SK-N-SH treated with all-trans-retinoic acid at 6 μM for 48 hours (cell line): ENCODE data around the gene KIF4A.
"Not testable (repeated sequence)": the region's sequence is repeated elsewhere in the genome, so short reads cannot be mapped to it uniquely, and the experiment has no call there.

Experiments used
- ATAC-seq: fragments of 200-7000 bp; cut with Tn5 transposase; 3 replicates; pipeline ENCODE4 v1.9.1; 2020; ENCODE audit warnings: mild to moderate bottlenecking, moderate library complexity
- ARNTL ChIP-seq: fragments of 450-650 bp; formaldehyde crosslinking; IDR thresholded peaks from 2 replicates; pipeline ENCODE4 v1.5.0; 2020; ENCODE audit warnings: low read depth, mild to moderate bottlenecking, moderate library complexity, borderline replicate concordance
- BACH2 ChIP-seq: fragments of 250-450 bp; sonication (Bioruptor Pico); IDR thresholded peaks from 2 replicates; pipeline ENCODE4 v1.9.0; 2021; ENCODE audit warnings: mild to moderate bottlenecking, borderline replicate concordance
- CSDC2 ChIP-seq: fragments of 250-450 bp; sonication (Bioruptor Pico); IDR thresholded peaks from 2 replicates; pipeline ENCODE4 v1.5.0; 2020; ENCODE audit warnings: mild to moderate bottlenecking, moderate library complexity
- GLIS3 ChIP-seq: fragments of 250-450 bp; sonication (Bioruptor Pico); IDR thresholded peaks from 2 replicates; pipeline ENCODE4 v1.5.0; 2020; ENCODE audit warnings: mild to moderate bottlenecking, moderate library complexity
- ISL1 ChIP-seq: fragments of 250-450 bp; sonication (Bioruptor Pico); IDR thresholded peaks from 2 replicates; pipeline ENCODE4 v2.1.2; 2022; ENCODE audit warnings: mild to moderate bottlenecking, moderate library complexity
- OSR1 ChIP-seq: fragments of 250-450 bp; sonication (Bioruptor Pico); IDR thresholded peaks from 2 replicates; pipeline ENCODE4 v1.8.0; 2022; ENCODE audit warnings: moderate library complexity, mild to moderate bottlenecking, inconsistent platforms
- PPARA ChIP-seq: fragments of 250-450 bp; sonication (Bioruptor Pico); IDR thresholded peaks from 2 replicates; pipeline ENCODE4 v1.5.0; 2020; ENCODE audit warnings: mild to moderate bottlenecking, borderline replicate concordance
- RARB ChIP-seq: fragments of 250-450 bp; sonication (Bioruptor Pico); IDR thresholded peaks from 2 replicates; pipeline ENCODE4 v1.8.0; 2021; ENCODE audit warnings: mild to moderate bottlenecking, moderate library complexity
- SNAI2 ChIP-seq: fragments of 250-450 bp; sonication (Bioruptor Pico); IDR thresholded peaks from 2 replicates; pipeline ENCODE4 v1.5.0; 2020; ENCODE audit warnings: mild to moderate bottlenecking, moderate library complexity
- TCF4 ChIP-seq: fragments of 250-450 bp; sonication (Bioruptor Pico); IDR thresholded peaks from 2 replicates; pipeline ENCODE4 v1.8.0; 2021; ENCODE audit warnings: mild to moderate bottlenecking, moderate library complexity, borderline replicate concordance
- TOX ChIP-seq: fragments of 250-450 bp; sonication (Bioruptor Pico); IDR thresholded peaks from 2 replicates; pipeline ENCODE4 v1.8.0; 2021; ENCODE audit warnings: mild to moderate bottlenecking, moderate library complexity, borderline replicate concordance
- ZC3H10 ChIP-seq: fragments of 250-450 bp; sonication (Bioruptor Pico); IDR thresholded peaks from 2 replicates; pipeline ENCODE4 v1.5.1; 2021; ENCODE audit warnings: mild to moderate bottlenecking, moderate library complexity
- ZFP3 ChIP-seq: fragments of 250-450 bp; sonication (Bioruptor Pico); IDR thresholded peaks from 2 replicates; pipeline ENCODE4 v1.5.0; 2020; ENCODE audit warnings: mild to moderate bottlenecking, moderate library complexity
- ZFP30 ChIP-seq: fragments of 450-650 bp; formaldehyde crosslinking; IDR thresholded peaks from 2 replicates; pipeline ENCODE4 v1.5.0; 2022; ENCODE audit warnings: mild to moderate bottlenecking, moderate library complexity
- ZNF565 ChIP-seq: fragments of 450-650 bp; formaldehyde crosslinking; conservative IDR thresholded peaks from 2 replicates; pipeline ENCODE4 v1.5.0; 2020; ENCODE audit warnings: low read depth, mild to moderate bottlenecking, moderate library complexity
- ZNF70 ChIP-seq: fragments of 450-650 bp; formaldehyde crosslinking; IDR thresholded peaks from 2 replicates; pipeline ENCODE4 v1.5.0; 2020; ENCODE audit warnings: mild to moderate bottlenecking, moderate library complexity
- ZNF8 ChIP-seq: fragments of 450-650 bp; formaldehyde crosslinking; IDR thresholded peaks from 2 replicates; pipeline ENCODE4 v1.5.0; 2020; ENCODE audit warnings: mild to moderate bottlenecking, moderate library complexity
- TF ChIP-seq, protein P1 (sequence below): fragments of 250-450 bp; sonication (Bioruptor Pico); IDR thresholded peaks from 2 replicates; pipeline ENCODE4 v1.8.0; 2020; ENCODE audit warnings: mild to moderate bottlenecking, moderate library complexity, borderline replicate concordance
- TF ChIP-seq, protein P2 (sequence below): fragments of 250-450 bp; sonication (Bioruptor Pico); IDR thresholded peaks from 2 replicates; pipeline ENCODE4 v1.5.1; 2021; ENCODE audit warnings: mild to moderate bottlenecking, moderate library complexity
- TF ChIP-seq, protein P3 (sequence below): fragments of 250-450 bp; sonication (Bioruptor Pico); IDR thresholded peaks from 2 replicates; pipeline ENCODE4 v1.8.0; 2021; ENCODE audit warnings: low read depth, mild to moderate bottlenecking, moderate library complexity, borderline replicate concordance
- TF ChIP-seq, protein P4 (sequence below): fragments of 250-450 bp; sonication (Bioruptor Pico); IDR thresholded peaks from 2 replicates; pipeline ENCODE4 v1.5.0; 2020; ENCODE audit warnings: mild to moderate bottlenecking, moderate library complexity
- TF ChIP-seq, protein P5 (sequence below): fragments of 250-450 bp; sonication (Bioruptor Pico); IDR thresholded peaks from 2 replicates; pipeline ENCODE4 v1.5.1; 2020; ENCODE audit warnings: low read depth, mild to moderate bottlenecking, moderate library complexity

The KIF4A gene

DNA sequence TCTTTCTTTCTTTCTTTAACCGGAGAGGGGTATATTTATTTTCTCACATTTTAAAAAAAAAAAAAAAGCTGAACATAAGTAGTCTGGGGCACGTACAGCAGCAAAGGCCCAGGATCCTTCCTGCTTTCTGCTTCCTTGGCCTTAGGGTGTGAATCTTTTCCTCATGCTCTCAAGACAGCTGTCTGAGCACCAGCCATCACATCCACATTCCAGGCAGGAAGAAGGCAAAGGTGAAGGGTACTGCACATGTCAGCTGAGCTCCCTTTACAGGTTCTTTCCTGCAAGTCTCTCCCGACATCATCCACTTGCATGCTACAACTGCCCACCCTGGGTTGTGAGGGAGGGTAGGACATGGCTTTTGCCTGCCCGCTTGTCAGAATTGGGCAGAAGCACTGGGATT, 69.6 kb downstream of the KIF4A start:
- no peak for ATAC-seq
- TF ChIP-seq ZNF70 (CRISPR knock-in tag), result no peak
- TF ChIP-seq, protein P1, sequence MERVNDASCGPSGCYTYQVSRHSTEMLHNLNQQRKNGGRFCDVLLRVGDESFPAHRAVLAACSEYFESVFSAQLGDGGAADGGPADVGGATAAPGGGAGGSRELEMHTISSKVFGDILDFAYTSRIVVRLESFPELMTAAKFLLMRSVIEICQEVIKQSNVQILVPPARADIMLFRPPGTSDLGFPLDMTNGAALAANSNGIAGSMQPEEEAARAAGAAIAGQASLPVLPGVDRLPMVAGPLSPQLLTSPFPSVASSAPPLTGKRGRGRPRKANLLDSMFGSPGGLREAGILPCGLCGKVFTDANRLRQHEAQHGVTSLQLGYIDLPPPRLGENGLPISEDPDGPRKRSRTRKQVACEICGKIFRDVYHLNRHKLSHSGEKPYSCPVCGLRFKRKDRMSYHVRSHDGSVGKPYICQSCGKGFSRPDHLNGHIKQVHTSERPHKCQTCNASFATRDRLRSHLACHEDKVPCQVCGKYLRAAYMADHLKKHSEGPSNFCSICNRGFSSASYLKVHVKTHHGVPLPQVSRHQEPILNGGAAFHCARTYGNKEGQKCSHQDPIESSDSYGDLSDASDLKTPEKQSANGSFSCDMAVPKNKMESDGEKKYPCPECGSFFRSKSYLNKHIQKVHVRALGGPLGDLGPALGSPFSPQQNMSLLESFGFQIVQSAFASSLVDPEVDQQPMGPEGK (CRISPR knock-in tag), result no peak
- no peak for TF ChIP-seq CSDC2 (CRISPR knock-in tag)
- no peak for TF ChIP-seq PPARA
- TF ChIP-seq, protein P2, sequence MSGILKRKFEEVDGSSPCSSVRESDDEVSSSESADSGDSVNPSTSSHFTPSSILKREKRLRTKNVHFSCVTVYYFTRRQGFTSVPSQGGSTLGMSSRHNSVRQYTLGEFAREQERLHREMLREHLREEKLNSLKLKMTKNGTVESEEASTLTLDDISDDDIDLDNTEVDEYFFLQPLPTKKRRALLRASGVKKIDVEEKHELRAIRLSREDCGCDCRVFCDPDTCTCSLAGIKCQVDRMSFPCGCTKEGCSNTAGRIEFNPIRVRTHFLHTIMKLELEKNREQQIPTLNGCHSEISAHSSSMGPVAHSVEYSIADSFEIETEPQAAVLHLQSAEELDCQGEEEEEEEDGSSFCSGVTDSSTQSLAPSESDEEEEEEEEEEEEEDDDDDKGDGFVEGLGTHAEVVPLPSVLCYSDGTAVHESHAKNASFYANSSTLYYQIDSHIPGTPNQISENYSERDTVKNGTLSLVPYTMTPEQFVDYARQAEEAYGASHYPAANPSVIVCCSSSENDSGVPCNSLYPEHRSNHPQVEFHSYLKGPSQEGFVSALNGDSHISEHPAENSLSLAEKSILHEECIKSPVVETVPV (CRISPR knock-in tag), result no peak
- TF ChIP-seq ZC3H10, result no peak
- no peak for TF ChIP-seq TOX (CRISPR knock-in tag)
- no peak for TF ChIP-seq ISL1 (CRISPR knock-in tag)
- TF ChIP-seq RARB (CRISPR knock-in tag), result no peak
- TF ChIP-seq, protein P3, sequence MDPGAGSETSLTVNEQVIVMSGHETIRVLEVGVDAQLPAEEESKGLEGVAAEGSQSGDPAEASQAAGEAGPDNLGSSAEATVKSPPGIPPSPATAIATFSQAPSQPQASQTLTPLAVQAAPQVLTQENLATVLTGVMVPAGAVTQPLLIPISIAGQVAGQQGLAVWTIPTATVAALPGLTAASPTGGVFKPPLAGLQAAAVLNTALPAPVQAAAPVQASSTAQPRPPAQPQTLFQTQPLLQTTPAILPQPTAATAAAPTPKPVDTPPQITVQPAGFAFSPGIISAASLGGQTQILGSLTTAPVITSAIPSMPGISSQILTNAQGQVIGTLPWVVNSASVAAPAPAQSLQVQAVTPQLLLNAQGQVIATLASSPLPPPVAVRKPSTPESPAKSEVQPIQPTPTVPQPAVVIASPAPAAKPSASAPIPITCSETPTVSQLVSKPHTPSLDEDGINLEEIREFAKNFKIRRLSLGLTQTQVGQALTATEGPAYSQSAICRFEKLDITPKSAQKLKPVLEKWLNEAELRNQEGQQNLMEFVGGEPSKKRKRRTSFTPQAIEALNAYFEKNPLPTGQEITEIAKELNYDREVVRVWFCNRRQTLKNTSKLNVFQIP (CRISPR knock-in tag), result no peak
- no peak for TF ChIP-seq ZNF8

DNA sequence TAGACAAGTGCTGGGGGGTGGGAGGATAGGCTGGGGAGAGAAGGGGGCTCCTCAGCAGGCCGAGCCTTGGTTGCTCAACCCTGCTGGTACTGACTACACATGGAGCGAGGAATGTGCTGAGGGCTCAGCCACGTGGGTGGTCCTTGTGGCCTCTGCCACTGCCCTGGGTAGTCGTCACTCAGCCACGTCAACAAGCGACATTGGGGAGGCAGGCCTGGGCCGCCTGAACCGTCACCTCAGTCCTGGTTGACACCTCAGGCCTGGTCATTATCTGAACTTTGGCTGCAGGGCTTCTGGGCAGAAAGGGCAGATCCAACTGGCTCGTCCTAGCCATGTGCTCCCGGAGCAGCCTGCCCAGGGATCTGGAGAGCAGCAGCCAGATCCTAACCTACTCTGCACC, 70.5 kb downstream of the KIF4A start:
- TF ChIP-seq ZNF565 (no peak), GLIS3 (no peak), TCF4 (CRISPR knock-in tag) (no peak), ZFP30 (CRISPR knock-in tag) (no peak), ZFP3 (CRISPR knock-in tag) (no peak), OSR1 (CRISPR knock-in tag) (no peak), PPARA (no peak), SNAI2 (CRISPR knock-in tag) (no peak)
- TF ChIP-seq, all 23 proteins: peak for 0
- ATAC-seq, result no peak

DNA sequence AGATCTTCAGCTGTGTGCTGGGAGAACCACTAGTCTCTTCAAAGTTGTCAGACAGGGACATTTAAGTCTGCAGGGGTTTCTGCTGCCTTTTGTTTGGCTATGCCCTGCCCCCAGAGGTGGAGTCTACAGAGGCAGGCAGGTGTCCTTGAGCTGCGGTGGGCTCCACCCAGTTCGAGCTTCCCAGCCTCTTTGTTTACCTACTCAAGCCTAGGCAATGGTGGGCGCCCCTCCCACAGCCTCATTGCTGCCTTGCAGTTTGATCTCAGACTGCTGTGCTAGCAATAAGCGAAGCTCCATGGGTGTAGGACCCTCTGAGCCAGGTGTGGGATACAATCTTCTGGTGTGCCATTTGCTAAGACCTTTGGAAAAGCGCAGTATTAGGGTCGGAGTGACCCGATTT, 78.8 kb downstream of the KIF4A start:
- not testable (repeated sequence) for ATAC-seq

DNA sequence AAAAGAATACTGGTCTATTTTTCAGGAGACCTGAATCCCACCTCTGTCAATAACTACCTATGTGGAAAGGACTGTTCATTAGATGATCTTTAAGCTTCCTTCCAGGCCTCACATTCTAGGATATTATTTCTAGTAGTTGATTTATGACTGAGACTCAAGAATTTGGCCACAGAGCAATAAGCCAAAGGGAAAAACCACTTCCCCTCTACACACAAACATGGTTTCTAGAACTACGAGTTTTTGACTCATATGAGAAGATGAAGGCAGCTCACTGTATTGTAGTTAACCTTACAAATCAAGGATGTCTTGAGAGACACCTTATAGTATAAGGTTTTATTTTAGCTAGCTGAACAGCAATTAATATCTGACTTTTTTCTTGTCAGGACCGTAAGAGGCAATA, 96.3 kb downstream of the KIF4A start:
- no peak for ATAC-seq
- no peak for TF ChIP-seq ZC3H10
- TF ChIP-seq GLIS3, result no peak
- TF ChIP-seq RARB (CRISPR knock-in tag), result no peak
- TF ChIP-seq PPARA, result no peak
- no peak for TF ChIP-seq ARNTL (CRISPR knock-in tag)
- no peak for TF ChIP-seq TOX (CRISPR knock-in tag)
- TF ChIP-seq BACH2 (CRISPR knock-in tag), result no peak
- TF ChIP-seq, protein P1 (CRISPR knock-in tag), result no peak
- no peak for TF ChIP-seq ZFP3 (CRISPR knock-in tag)
- TF ChIP-seq SNAI2 (CRISPR knock-in tag), result no peak
- TF ChIP-seq, protein P3 (CRISPR knock-in tag), result no peak
- no peak for TF ChIP-seq CSDC2 (CRISPR knock-in tag)
- no peak for TF ChIP-seq ZNF8
- TF ChIP-seq, protein P4, sequence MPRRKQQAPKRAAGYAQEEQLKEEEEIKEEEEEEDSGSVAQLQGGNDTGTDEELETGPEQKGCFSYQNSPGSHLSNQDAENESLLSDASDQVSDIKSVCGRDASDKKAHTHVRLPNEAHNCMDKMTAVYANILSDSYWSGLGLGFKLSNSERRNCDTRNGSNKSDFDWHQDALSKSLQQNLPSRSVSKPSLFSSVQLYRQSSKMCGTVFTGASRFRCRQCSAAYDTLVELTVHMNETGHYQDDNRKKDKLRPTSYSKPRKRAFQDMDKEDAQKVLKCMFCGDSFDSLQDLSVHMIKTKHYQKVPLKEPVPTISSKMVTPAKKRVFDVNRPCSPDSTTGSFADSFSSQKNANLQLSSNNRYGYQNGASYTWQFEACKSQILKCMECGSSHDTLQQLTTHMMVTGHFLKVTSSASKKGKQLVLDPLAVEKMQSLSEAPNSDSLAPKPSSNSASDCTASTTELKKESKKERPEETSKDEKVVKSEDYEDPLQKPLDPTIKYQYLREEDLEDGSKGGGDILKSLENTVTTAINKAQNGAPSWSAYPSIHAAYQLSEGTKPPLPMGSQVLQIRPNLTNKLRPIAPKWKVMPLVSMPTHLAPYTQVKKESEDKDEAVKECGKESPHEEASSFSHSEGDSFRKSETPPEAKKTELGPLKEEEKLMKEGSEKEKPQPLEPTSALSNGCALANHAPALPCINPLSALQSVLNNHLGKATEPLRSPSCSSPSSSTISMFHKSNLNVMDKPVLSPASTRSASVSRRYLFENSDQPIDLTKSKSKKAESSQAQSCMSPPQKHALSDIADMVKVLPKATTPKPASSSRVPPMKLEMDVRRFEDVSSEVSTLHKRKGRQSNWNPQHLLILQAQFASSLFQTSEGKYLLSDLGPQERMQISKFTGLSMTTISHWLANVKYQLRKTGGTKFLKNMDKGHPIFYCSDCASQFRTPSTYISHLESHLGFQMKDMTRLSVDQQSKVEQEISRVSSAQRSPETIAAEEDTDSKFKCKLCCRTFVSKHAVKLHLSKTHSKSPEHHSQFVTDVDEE (CRISPR knock-in tag), result no peak
- TF ChIP-seq ISL1 (CRISPR knock-in tag), result no peak
- TF ChIP-seq OSR1 (CRISPR knock-in tag), result no peak
- TF ChIP-seq, protein P5, sequence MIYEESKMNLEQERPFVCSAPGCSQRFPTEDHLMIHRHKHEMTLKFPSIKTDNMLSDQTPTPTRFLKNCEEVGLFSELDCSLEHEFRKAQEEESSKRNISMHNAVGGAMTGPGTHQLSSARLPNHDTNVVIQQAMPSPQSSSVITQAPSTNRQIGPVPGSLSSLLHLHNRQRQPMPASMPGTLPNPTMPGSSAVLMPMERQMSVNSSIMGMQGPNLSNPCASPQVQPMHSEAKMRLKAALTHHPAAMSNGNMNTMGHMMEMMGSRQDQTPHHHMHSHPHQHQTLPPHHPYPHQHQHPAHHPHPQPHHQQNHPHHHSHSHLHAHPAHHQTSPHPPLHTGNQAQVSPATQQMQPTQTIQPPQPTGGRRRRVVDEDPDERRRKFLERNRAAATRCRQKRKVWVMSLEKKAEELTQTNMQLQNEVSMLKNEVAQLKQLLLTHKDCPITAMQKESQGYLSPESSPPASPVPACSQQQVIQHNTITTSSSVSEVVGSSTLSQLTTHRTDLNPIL, result no peak
- no peak for TF ChIP-seq ZFP30 (CRISPR knock-in tag)
- TF ChIP-seq TCF4 (CRISPR knock-in tag), result no peak
